Hepatocyte (in vitro differentiated cells): ENCODE measurements around the gene GPATCH4.

Experiments
- CTCF ChIP-seq: fragments of 200-600 bp; sonication (generic); IDR thresholded peaks from 2 replicates; pipeline ENCODE4 v1.5.1; 2016; ENCODE audit warnings: antibody characterized with exemption, mild to moderate bottlenecking; ENCODE audit not compliant: poor library complexity
- EZH2 ChIP-seq: fragments of 200-600 bp; sonication (generic); IDR thresholded peaks from 2 replicates; pipeline ENCODE4 v1.6.1; 2016; ENCODE audit warnings: antibody characterized with exemption, mild to moderate bottlenecking, borderline replicate concordance

GRCh38 chr1:156582388-156583017 is 18.8 kb downstream of the GPATCH4 start:
- TF ChIP-seq EZH2 (no peak), CTCF (no peak)
